SK-MEL-5 (cell line): ENCODE results near the gene HLA-DRB5. TPM values are rescaled to one million over a fixed set of nuclear protein-coding genes. Genes with fewer than 3 reads are reported as not detected.
"Not testable (repeated sequence)": the region's sequence is repeated elsewhere in the genome, so short reads cannot be mapped to it uniquely, and the experiment has no call there.

Experiments
- DNase-seq: peaks from one replicate; pipeline ENCODE4 v3.0.0-alpha.2; 2016; ENCODE audit warnings: low read depth, low spot score
- in situ Hi-C: cut with HindIII; loops from 2 replicates; pipeline ENCODE4 v1.10.0; 2016; ENCODE audit warnings: low sequenced_read_pairs, high pct_unique_total_duplicates, low pct_unique_long_range_greater_than_20kb
- polyA plus RNA-seq, 2 experiments: library from polyadenylated mRNA; depleted of rRNA; stranded (reverse); fragments of >200 nt; gene quantifications; 2 replicates each; pipeline ENCODE4 v1.2.3, GENCODE V29; 2015
- total RNA-seq: library from RNA; depleted of rRNA; stranded (reverse); fragments of >200 nt; shearing (Covaris generic); gene quantifications from 2 replicates; pipeline ENCODE4 v1.2.3, GENCODE V29; 2014; rRNA removed

Gene HLA-DRB5
- 0.29 and 0.58 TPM in 2 replicates for total RNA-seq
- 2.2 and 3.3 TPM in 2 replicates for polyA plus RNA-seq (2015; cell fraction: cytosol; rRNA removed)
- polyA plus RNA-seq (2015; cell fraction: nucleus; rRNA removed) = 1.3 TPM in 1 of 2 replicates, not detected in the other

- in situ Hi-C loops = no loop called here
- DNase-seq = peak; percentile 26
Measured at GRCh38 chr6:32529697-32530430, at the start of gene HLA-DRB5. HLA-DRB5 (minus strand) TSS chr6:32530287; CDS start chr6:32530224, 63 bp downstream.

- DNase-seq = no peak
- in situ Hi-C loops = no loop called here
Measured at GRCh38 chr6:32578962-32579361, 48.9 kb upstream of the HLA-DRB5 start.

- DNase-seq, in situ Hi-C loops: not testable (repeated sequence)
Measured at GRCh38 chr6:32577493-32577892, 47.4 kb upstream of the HLA-DRB5 start.

GRCh38 chr6:32576250-32576649, 46.2 kb upstream of the HLA-DRB5 start:
- in situ Hi-C loops = no loop called here
- no peak for DNase-seq

GRCh38 chr6:32570363-32570905, 40.3 kb upstream of the HLA-DRB5 start:
- no peak for DNase-seq
- in situ Hi-C loops = no loop called here

- no peak for DNase-seq
- in situ Hi-C loops = no loop called here
Measured at GRCh38 chr6:32568561-32568960, 38.5 kb upstream of the HLA-DRB5 start.

- in situ Hi-C loops = no loop called here
- DNase-seq = no peak
Measured at GRCh38 chr6:32566957-32567356, 36.9 kb upstream of the HLA-DRB5 start.

- no peak for DNase-seq
- in situ Hi-C loops = no loop called here
Measured at GRCh38 chr6:32565511-32565910, 35.4 kb upstream of the HLA-DRB5 start.

- in situ Hi-C loops = no loop called here
- DNase-seq = no peak
Measured at GRCh38 chr6:32562940-32563339, 32.9 kb upstream of the HLA-DRB5 start.

- in situ Hi-C loops = no loop called here
- DNase-seq = no peak
Measured at GRCh38 chr6:32559747-32560146, 29.7 kb upstream of the HLA-DRB5 start.

- in situ Hi-C loops = no loop called here
- no peak for DNase-seq
Measured at GRCh38 chr6:32558426-32559057, 28.5 kb upstream of the HLA-DRB5 start.

- no peak for DNase-seq
- in situ Hi-C loops = no loop called here
Measured at GRCh38 chr6:32554116-32554965, 24.3 kb upstream of the HLA-DRB5 start.

GRCh38 chr6:32553037-32553742, 23.1 kb upstream of the HLA-DRB5 start:
- in situ Hi-C loops = no loop called here
- DNase-seq = no peak

- in situ Hi-C loops = no loop called here
- DNase-seq = no peak
Measured at GRCh38 chr6:32551410-32551809, 21.3 kb upstream of the HLA-DRB5 start.

- in situ Hi-C loops = no loop called here
- no peak for DNase-seq
Measured at GRCh38 chr6:32539839-32540238, 9.8 kb upstream of the HLA-DRB5 start.

GRCh38 chr6:32530431-32530793, 325 bp upstream of the HLA-DRB5 start:
- DNase-seq, in situ Hi-C loops: not testable (repeated sequence)

GRCh38 chr6:32522302-32523047, 7.6 kb downstream of the HLA-DRB5 start:
- in situ Hi-C loops = no loop called here
- no peak for DNase-seq
